Ascending aorta (tissue), 2 donors: ENCODE data around the gene MYH9. TPM values are rescaled to one million over a fixed set of nuclear protein-coding genes. Genes with fewer than 3 reads are reported as not detected.
"Not testable (repeated sequence)": the region's sequence is repeated elsewhere in the genome, so short reads cannot be mapped to it uniquely, and the experiment has no call there.

Source experiments
- DNase-seq, 2 donors: peaks; one replicate each; pipeline ENCODE4 v3.0.0-alpha.2; 2019; ENCODE audit warnings: low spot score in 2 of 2
- H3K27ac ChIP-seq, 2 donors: fragments of 200-600 bp; sonication (generic); one replicate each; pipeline ENCODE4 v1.5.1; 2016 to 2017; ENCODE audit warnings: mild to moderate bottlenecking in 1 of 2
- H3K27me3 ChIP-seq: fragments of 200-600 bp; sonication (generic); one replicate; pipeline ENCODE4 v1.5.1; 2017
- H3K36me3 ChIP-seq, 2 donors: fragments of 200-600 bp; sonication (generic); one replicate each; pipeline ENCODE4 v1.5.1; 2016
- H3K4me1 ChIP-seq, 2 donors: fragments of 200-600 bp; sonication (generic); one replicate each; pipeline ENCODE4 v1.5.1; 2016 to 2017; ENCODE audit warnings: mild to moderate bottlenecking in 1 of 2
- H3K4me3 ChIP-seq, 2 donors: fragments of 200-600 bp; sonication (generic); one replicate each; pipeline ENCODE4 v1.5.1; 2016 to 2017; ENCODE audit warnings: mild to moderate bottlenecking in 1 of 2
- H3K9me3 ChIP-seq, 2 donors: fragments of 200-600 bp; sonication (generic); one replicate each; pipeline ENCODE4 v1.5.1; 2016
- intact Hi-C: fragments of 100-400 bp; cut with DNase I; formaldehyde crosslinking; loops from one replicate; pipeline ENCODE4 v1.15.1; 2023
- total RNA-seq: library from RNA; depleted of rRNA; stranded (reverse); fragments of >200 nt; gene quantifications from one replicate; pipeline ENCODE4 v1.1.0, GENCODE V29; 2016
- TF ChIP-seq, protein P1 (sequence below), 3 experiments: fragments of 200-600 bp in 2 of 3; fragments of 450-650 bp in 1 of 3; sonication (generic) in 2 of 3; IDR thresholded peaks; one replicate each; pipeline ENCODE4 v1.5.1; 2016 to 2019; ENCODE audit warnings: antibody characterized with exemption in 3 of 3, mild to moderate bottlenecking in 1 of 3, moderate library complexity in 1 of 3

Gene MYH9
- total RNA-seq, 1 donor from 2014 or later: 1,114 TPM

DNA sequence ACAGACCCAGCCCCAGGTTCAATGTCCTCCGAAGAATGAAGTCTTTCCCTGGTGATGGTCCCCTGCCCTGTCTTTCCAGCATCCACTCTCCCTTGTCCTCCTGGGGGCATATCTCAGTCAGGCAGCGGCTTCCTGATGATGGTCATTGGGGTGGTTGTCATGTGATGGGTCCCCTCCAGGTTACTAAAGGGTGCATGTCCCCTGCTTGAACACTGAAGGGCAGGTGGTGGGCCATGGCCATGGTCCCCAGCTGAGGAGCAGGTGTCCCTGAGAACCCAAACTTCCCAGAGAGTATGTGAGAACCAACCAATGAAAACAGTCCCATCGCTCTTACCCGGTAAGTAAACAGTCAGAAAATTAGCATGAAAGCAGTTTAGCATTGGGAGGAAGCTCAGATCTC, 120.7 kb downstream of the MYH9 start:
- Histone ChIP-seq H3K36me3 (peaks cover 0 to 19% of the 10 kb centered on the region in 2 donors), H3K4me1 (no peaks in the 10 kb centered on the region), H3K27ac (no peak overlapping the region), H3K4me3 (no peak overlapping the region), H3K9me3 (no peaks in the 10 kb centered on the region), H3K27me3 (no peaks in the 10 kb centered on the region)
- TF ChIP-seq, protein P1, sequence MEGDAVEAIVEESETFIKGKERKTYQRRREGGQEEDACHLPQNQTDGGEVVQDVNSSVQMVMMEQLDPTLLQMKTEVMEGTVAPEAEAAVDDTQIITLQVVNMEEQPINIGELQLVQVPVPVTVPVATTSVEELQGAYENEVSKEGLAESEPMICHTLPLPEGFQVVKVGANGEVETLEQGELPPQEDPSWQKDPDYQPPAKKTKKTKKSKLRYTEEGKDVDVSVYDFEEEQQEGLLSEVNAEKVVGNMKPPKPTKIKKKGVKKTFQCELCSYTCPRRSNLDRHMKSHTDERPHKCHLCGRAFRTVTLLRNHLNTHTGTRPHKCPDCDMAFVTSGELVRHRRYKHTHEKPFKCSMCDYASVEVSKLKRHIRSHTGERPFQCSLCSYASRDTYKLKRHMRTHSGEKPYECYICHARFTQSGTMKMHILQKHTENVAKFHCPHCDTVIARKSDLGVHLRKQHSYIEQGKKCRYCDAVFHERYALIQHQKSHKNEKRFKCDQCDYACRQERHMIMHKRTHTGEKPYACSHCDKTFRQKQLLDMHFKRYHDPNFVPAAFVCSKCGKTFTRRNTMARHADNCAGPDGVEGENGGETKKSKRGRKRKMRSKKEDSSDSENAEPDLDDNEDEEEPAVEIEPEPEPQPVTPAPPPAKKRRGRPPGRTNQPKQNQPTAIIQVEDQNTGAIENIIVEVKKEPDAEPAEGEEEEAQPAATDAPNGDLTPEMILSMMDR (IDR thresholded peaks at IDR 0.05): no peak
- intact Hi-C loops: no loop called here
- no peak for DNase-seq

DNA sequence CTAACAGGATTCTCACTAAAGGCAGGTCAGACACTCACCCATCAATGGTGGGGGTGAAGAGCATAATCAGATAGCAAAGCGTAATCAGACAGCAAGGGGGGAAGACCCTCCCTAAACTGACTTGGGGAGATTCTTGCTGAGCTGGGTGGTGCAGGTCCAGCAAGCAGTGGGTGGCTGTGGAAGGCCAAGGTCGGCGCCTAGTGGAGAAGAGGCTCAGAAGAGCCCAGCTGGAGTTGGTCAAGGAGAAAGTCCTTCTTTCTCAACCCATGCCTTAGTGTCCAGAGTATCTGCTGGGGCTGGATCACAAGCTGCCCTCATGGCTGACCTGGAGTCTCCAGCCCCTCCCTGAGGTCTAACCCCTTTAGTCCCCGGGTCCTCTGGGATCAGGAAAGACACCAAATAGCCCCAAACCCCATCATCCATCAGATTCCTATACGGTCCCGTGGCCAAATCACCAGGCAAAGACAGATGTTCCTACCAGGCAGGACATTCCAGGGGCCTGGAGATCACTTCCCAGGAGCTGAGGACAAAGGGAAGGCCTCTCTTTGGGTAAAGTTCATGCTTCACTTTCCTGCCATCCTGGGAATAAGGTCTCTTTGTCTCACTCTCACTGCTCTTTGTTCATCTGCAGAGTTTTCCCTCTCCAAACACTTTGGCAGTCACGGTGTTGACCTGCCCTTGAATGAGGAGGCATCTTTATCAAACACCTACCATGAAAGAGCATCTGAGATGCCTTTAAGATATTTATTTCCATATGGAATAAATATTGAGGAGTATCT, 123.7 kb downstream of the MYH9 start:
- peaks cover 0 to 31% of the 10 kb centered on the region in 2 donors for H3K36me3 ChIP-seq
- H3K4me3 ChIP-seq, H3K27me3 ChIP-seq, DNase-seq, H3K9me3 ChIP-seq, H3K4me1 ChIP-seq, intact Hi-C loops: not testable (repeated sequence)
- H3K27ac ChIP-seq: peak overlapping the region; percentile 0 to 27

DNA sequence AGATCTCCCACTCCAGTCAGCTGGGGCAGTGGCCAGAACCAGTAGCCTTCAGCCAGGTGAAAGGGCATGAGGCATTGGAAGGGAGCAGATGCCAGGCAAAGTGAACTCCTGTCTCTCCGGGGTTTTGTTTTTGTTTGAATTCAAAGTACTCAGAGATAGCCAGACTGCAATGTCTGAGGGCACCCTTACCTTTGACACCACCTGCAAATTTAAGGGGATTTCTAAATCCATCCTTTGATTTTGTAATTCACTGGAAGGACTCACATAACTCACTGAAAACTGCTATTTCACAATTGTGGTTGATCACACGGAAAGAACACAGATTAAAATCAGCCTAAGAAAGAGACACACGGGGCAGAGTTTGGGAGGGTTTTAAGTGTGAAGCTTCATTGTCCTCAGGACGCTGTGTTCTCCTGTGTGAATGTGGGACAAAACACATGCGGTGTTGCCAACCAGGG, 124.5 kb downstream of the MYH9 start:
- H3K36me3 ChIP-seq: peaks cover 0 to 31% of the 10 kb centered on the region in 2 donors
- H3K4me3 ChIP-seq, DNase-seq, H3K27me3 ChIP-seq, intact Hi-C loops, H3K4me1 ChIP-seq, H3K9me3 ChIP-seq: not testable (repeated sequence)
- H3K27ac ChIP-seq: peak overlapping the region in 1 of 2 donors; percentile 0

DNA sequence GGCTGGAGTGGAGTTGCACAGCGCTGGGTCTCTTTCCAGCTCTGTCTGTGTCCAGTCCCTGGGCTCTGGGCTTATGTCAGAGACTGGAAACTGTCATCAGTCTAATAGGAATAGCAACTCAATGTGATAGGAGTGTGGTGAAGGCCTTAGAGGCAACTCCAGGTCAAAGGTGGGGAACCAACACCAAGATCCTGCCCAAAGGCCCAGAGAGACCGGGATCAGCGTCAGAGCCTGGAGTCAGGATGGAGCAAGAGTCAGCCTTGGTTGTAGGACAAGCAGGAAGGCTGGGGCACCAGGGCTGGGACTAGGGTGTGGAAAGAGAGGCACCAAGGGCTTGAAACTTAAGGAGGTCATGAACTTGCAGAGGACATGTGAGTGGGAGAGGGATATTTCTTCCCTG, 125.5 kb downstream of the MYH9 start:
- H3K4me3 ChIP-seq, H3K27ac ChIP-seq, intact Hi-C loops, H3K9me3 ChIP-seq, H3K27me3 ChIP-seq, DNase-seq, H3K4me1 ChIP-seq: not testable (repeated sequence)
- H3K36me3 ChIP-seq: peaks cover 0 to 31% of the 10 kb centered on the region in 2 donors

DNA sequence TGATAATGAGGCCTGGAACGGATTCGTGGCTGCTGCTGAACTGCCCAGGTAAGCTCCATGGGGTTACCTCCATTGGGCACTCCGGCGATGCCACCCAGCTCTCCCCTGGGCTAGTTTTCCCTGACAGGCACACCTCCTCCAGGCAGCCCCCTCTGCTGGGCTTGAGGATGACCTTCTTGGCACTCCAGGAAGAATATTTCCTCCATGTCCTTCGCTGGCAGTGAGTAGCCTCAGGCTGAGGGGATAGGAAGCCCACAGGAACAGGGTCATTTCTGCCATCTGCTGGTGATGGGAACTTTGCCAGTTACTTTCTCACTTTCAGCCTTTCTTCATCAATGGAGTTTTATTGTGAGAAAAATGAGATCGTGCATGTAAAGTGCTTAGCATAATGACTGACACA, 126.1 kb downstream of the MYH9 start:
- intact Hi-C loops, H3K27me3 ChIP-seq, H3K4me3 ChIP-seq, DNase-seq, H3K27ac ChIP-seq, H3K9me3 ChIP-seq, H3K4me1 ChIP-seq: not testable (repeated sequence)
- H3K36me3 ChIP-seq: peaks cover 0 to 26% of the 10 kb centered on the region in 2 donors

DNA sequence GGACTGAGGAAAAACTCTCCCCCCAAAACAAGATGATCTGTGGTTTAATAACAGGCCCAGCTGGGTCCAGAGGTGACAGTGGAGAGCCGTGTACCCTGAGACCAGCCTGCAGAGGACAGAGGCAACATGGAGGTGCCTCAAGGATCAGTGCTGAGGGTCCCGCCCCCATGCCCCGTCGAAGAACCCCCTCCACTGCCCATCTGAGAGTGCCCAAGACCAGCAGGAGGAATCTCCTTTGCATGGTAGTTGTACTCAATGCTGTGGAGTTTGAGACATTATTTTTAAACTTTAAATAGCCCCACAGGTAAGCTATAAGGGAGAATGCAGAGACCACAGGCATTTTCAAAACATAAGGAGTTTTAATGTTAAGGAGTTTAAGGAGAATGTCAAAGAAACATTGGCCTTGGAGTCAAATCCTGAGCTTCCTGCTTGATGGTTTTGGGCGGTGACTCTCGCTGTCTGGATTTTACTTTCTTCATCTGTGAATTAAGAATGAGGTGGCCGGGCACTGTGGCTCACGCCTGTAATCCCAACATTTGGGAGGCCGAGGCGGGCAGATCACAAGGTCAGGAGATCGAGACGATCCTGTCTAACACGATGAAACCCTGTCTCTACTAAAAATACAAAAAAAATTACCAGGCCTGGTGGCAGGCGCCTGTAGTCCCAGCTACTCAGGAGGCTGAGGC, 128.0 kb downstream of the MYH9 start:
- H3K9me3 ChIP-seq: no peaks in the 10 kb centered on the region
- H3K27ac ChIP-seq: peak overlapping the region in 1 of 2 donors; percentile 50
- no peaks in the 10 kb centered on the region for H3K27me3 ChIP-seq
- no peak for DNase-seq
- H3K4me1 ChIP-seq: peaks cover 0 to 4% of the 10 kb centered on the region in 2 donors
- intact Hi-C loops: loop anchor here (5.0 kb wide), 1 partner anchor 57 kb away; the partner anchor contains the start of gene APOL4
- TF ChIP-seq, protein P1 (IDR thresholded peaks at IDR 0.05): no peak
- H3K36me3 ChIP-seq: peaks cover 0 to 13% of the 10 kb centered on the region in 2 donors
- no peak overlapping the region for H3K4me3 ChIP-seq

DNA sequence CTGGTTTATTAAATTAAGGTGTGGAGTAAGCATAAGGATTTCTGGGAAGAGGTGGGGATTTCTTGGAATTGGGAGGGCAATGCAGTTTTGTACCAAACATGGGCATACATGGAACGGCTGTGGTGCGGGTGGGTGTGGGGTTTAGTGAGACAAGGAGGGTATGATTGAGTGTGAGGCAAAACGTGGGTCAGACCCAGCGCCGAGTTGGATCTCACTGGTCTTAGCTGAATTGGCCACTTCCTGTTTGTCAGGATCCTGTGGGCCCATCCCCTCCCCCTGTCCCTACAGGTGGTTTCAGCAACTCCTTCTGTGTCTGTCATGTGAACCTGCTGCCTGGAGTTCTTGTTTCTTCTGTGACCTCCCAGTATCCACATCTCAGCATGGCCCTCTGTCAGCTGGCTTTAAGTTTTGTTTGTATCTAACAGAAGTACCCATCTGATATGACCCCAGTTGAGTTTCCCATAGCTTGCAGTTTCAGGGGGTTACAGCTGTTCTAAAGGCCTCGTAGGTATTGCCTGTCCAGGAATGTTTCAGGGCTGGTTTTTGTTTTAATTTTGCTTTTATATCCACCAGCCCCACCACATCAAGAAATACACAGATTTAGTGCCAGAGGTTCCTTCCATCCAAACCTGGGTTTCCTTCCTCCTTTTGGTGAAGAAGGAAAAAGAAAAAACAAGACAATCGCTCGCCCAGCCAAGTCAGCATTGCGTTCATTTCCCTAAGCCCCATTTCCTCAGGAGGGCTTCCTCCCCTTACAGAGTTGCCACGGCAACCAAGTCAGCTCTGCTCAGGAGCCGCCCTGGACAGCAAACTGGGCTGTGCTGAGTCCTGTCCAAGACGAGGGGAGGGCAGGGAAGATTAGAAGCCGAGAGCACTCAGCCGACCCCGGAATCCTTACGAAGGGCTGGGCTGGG, 128.8 kb downstream of the MYH9 start:
- intact Hi-C loops: loop anchor here (5.0 kb wide), 1 partner anchor 57 kb away; the partner anchor contains the start of gene APOL4
- H3K4me1 ChIP-seq: peaks cover 0 to 12% of the 10 kb centered on the region in 2 donors
- no peaks in the 10 kb centered on the region for H3K27me3 ChIP-seq
- peaks cover 0 to 13% of the 10 kb centered on the region in 2 donors for H3K36me3 ChIP-seq
- DNase-seq: no peak
- H3K27ac ChIP-seq: peak overlapping the region in 1 of 2 donors; percentile 50
- no peak overlapping the region for H3K4me3 ChIP-seq
- H3K9me3 ChIP-seq: no peaks in the 10 kb centered on the region
- TF ChIP-seq, protein P1 (IDR thresholded peaks at IDR 0.05): no peak
